Stimulated activated CD4-positive, alpha-beta T cell treated with anti-CD3 and anti-CD28 coated beads, Interleukin-12 subunit alpha, Interleukin-12 subunit beta, amount 100 ng/mL, for 24 hours (primary cell): ENCODE measurements around the gene DTNA.

Experiments
- DNase-seq, 2 experiments: peaks; one replicate each; pipeline ENCODE4 v3.0.0-alpha.2; 2020; ENCODE audit warnings: low read depth in 2 of 2

The DTNA gene

GRCh38 chr18:34806527-34806926, 96.4 kb downstream of the DTNA start:
- DNase-seq, result no peak

GRCh38 chr18:34807106-34807796, 97.2 kb downstream of the DTNA start:
- DNase-seq, result no peak

GRCh38 chr18:34808389-34808788, 98.3 kb downstream of the DTNA start:
- no peak for DNase-seq

- no peak for DNase-seq
These were observed 99.5 kb downstream of the DTNA start for GRCh38 chr18:34809451-34810072.

GRCh38 chr18:34816183-34816582, 106.1 kb downstream of the DTNA start:
- DNase-seq, result no peak

GRCh38 chr18:34817636-34818035, 107.5 kb downstream of the DTNA start:
- no peak for DNase-seq

GRCh38 chr18:34818064-34818463, 108.0 kb downstream of the DTNA start:
- DNase-seq, result no peak

GRCh38 chr18:34820360-34821065, 110.4 kb downstream of the DTNA start:
- no peak for DNase-seq

GRCh38 chr18:34821669-34822210, 111.6 kb downstream of the DTNA start:
- DNase-seq, result no peak

GRCh38 chr18:34828093-34828492, 118.0 kb downstream of the DTNA start:
- DNase-seq, result no peak

GRCh38 chr18:34834897-34835296, 124.8 kb downstream of the DTNA start:
- DNase-seq, result no peak

GRCh38 chr18:34835466-34835865, 125.4 kb downstream of the DTNA start:
- DNase-seq, result no peak

- no peak for DNase-seq
These were observed 127.7 kb downstream of the DTNA start for GRCh38 chr18:34837769-34838272.

GRCh38 chr18:34838669-34839068, 128.6 kb downstream of the DTNA start:
- no peak for DNase-seq

GRCh38 chr18:34840256-34840826, 130.2 kb downstream of the DTNA start:
- DNase-seq, result no peak

GRCh38 chr18:34841891-34842290, 131.8 kb downstream of the DTNA start:
- no peak for DNase-seq

- no peak for DNase-seq
These were observed 134.0 kb downstream of the DTNA start for GRCh38 chr18:34844072-34844471.

- no peak for DNase-seq
These were observed 134.8 kb downstream of the DTNA start for GRCh38 chr18:34844732-34845459.

GRCh38 chr18:34847408-34847807, 137.3 kb downstream of the DTNA start:
- no peak for DNase-seq

GRCh38 chr18:34848156-34848555, 138.1 kb downstream of the DTNA start:
- DNase-seq, result no peak

GRCh38 chr18:34848695-34849094, 138.6 kb downstream of the DTNA start:
- no peak for DNase-seq

GRCh38 chr18:34857320-34857719, 147.2 kb downstream of the DTNA start:
- no peak for DNase-seq
